OCI-LY3 (cell line): Measurements from ENCODE around the gene SPAG6.

Experiments used
- EZH2phosphoT487 ChIP-seq: fragments of 200-600 bp; shearing (Covaris generic); IDR thresholded peaks from 2 replicates; pipeline ENCODE4 v1.6.1; 2018; ENCODE audit warnings: antibody characterized with exemption, mixed run types, low read depth
- TF ChIP-seq, protein P1 (sequence below): fragments of 200-600, 300-600 bp; sonication (generic); IDR thresholded peaks from 2 replicates; pipeline ENCODE4 v1.5.1; 2014; ENCODE audit warnings: antibody characterized with exemption, low read length, low read depth

DNA sequence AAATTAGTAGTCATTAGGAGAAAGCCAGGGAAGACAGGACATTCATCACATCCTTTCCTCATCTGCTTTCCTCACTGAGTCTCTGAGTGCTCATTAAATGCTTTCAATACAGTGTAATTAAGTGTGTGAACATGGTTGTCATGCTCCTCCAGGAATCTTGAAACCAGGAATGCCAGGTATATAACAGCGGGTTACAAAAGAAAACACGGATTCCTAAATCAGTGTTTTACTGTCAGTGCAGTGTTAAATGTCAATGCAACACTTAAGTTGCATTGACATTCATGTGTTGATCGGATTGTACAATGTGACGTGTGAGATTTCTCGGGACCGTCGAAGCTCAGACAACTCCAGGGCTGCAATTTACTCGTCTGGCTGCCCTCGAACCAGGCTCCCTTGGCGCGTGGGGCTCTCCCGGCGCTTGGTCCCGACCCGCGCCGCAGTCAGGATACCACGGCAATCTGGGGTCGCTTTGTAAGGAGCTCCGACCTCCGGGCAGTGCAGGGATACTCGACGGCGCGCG, 455 bp upstream of the SPAG6 start:
- TF ChIP-seq, protein P1, sequence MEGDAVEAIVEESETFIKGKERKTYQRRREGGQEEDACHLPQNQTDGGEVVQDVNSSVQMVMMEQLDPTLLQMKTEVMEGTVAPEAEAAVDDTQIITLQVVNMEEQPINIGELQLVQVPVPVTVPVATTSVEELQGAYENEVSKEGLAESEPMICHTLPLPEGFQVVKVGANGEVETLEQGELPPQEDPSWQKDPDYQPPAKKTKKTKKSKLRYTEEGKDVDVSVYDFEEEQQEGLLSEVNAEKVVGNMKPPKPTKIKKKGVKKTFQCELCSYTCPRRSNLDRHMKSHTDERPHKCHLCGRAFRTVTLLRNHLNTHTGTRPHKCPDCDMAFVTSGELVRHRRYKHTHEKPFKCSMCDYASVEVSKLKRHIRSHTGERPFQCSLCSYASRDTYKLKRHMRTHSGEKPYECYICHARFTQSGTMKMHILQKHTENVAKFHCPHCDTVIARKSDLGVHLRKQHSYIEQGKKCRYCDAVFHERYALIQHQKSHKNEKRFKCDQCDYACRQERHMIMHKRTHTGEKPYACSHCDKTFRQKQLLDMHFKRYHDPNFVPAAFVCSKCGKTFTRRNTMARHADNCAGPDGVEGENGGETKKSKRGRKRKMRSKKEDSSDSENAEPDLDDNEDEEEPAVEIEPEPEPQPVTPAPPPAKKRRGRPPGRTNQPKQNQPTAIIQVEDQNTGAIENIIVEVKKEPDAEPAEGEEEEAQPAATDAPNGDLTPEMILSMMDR: no peak
- TF ChIP-seq EZH2phosphoT487: no peak
